IPS-20b (cell line): ENCODE results near the gene ALDH1B1.

Experiments
- H3K27ac ChIP-seq: one replicate; pipeline ENCODE4 v1.5.1; 2013; ENCODE audit warnings: low read length
- H3K27me3 ChIP-seq: 2 replicates; pipeline ENCODE4 v1.6.1; 2013; ENCODE audit warnings: mild to moderate bottlenecking, low read length, inconsistent platforms; ENCODE audit not compliant: insufficient read depth
- H3K36me3 ChIP-seq: 2 replicates; pipeline ENCODE4 v1.6.1; 2013; ENCODE audit warnings: low read depth, mild to moderate bottlenecking, inconsistent platforms, low read length, moderate library complexity; ENCODE audit not compliant: insufficient read depth
- H3K4me1 ChIP-seq: 2 replicates; pipeline ENCODE4 v1.6.1; 2013; ENCODE audit warnings: mild to moderate bottlenecking, control low read depth, inconsistent platforms, low read length, moderate library complexity; ENCODE audit not compliant: insufficient read depth
- H3K4me3 ChIP-seq: 2 replicates; pipeline ENCODE4 v1.5.1; 2013; ENCODE audit warnings: mild to moderate bottlenecking, low read length, inconsistent platforms
- H3K9ac ChIP-seq: 2 replicates; pipeline ENCODE4 v1.6.1; 2013; ENCODE audit warnings: low read depth, mild to moderate bottlenecking, inconsistent platforms, low read length, moderate library complexity
- H3K9me3 ChIP-seq: 2 replicates; pipeline ENCODE4 v1.6.1; 2013; ENCODE audit warnings: mild to moderate bottlenecking, low read depth, low read length, inconsistent platforms; ENCODE audit not compliant: insufficient read depth

The ALDH1B1 gene

DNA sequence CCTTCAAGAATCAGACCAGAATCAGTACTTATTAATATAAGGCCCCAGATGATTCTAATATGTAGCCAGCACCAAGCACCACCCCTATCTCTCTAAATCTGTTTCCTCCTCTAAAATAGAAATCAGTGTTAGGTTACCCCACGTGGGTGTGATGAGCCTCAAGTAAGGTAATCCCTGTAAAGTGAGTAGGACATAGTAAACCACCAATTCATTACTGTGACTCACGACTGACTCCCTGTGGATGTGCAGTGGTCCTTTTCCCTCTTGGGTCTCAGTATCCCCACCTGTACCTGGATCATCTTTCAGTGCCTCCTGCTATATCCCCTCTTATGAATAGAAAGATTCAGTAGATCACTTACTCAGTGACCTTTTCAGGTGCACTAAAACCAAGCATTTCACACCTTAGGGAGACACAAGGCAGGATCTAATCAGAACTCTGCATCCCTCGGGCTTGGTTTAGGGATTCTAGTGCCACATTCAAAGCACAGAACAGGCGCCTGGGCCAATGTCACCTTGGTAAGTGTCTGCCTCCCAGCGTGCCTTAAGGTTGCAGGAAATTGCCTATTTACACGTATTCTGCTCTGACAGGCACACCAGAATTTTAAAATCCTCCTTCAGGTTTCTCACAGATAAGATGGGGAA lies 12.2 kb upstream of the ALDH1B1 start:
- H3K9ac ChIP-seq, result no peak overlapping the region
- H3K27me3 ChIP-seq, result peaks cover 60% of the 10 kb centered on the region
- no peak overlapping the region for H3K4me3 ChIP-seq
- H3K4me1 ChIP-seq, result peaks cover 26% of the 10 kb centered on the region
- H3K9me3 ChIP-seq, result peaks cover 12% of the 10 kb centered on the region; the same call in 1 of the 2 replicates
- no peaks in the 10 kb centered on the region for H3K36me3 ChIP-seq
- no peak overlapping the region for H3K27ac ChIP-seq

DNA sequence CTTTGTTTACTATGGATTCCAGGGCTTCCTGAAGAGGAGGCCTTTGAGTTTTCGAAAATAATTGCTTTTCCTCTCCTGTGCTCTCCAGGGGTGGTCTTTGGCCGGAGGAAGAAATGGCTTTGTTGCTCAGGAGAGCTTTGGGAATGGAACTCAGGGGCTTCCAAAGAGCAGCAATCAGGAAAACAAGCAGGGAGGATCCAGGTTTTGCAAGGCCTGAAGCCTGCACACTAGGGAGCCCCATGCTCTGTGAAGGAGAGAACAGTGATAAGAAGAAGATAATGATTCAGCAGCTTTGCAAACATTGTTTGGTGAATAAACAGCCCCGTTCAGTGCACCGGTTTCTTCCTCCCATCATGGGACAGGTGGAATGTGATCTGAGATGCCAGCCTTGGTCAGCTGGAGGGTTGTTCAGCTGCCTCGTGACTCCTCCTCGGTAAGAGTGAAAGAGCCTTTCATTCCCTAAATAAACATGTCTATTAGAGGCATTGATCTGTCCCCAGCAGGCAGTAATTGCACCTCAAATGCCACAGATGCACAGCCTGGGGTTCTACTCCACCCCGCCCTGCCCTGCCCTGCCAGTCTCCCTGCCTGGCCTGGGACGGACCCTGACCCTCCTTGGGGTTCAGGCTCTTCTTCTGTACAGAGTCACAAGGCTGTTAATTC lies 11.5 kb upstream of the ALDH1B1 start:
- Histone ChIP-seq H3K36me3 (no peaks in the 10 kb centered on the region), H3K27me3 (peaks cover 66% of the 10 kb centered on the region), H3K4me3 (0 out of 2 replicates have a peak overlapping the region, but pooled peaks have one; percentile 18), H3K27ac (no peak overlapping the region), H3K4me1 (peaks cover 25% of the 10 kb centered on the region), H3K9ac (no peak overlapping the region), H3K9me3 (peaks cover 13% of the 10 kb centered on the region; the same call in 1 of the 2 replicates)

- Histone ChIP-seq H3K27me3 (peaks cover 69% of the 10 kb centered on the region), H3K9me3 (peaks cover 13% of the 10 kb centered on the region; the same call in 1 of the 2 replicates), H3K36me3 (no peaks in the 10 kb centered on the region), H3K4me3 (no peak overlapping the region), H3K9ac (no peak overlapping the region), H3K27ac (no peak overlapping the region), H3K4me1 (peaks cover 23% of the 10 kb centered on the region)
These were observed 10.4 kb upstream of the ALDH1B1 start for GRCh38 chr9:38382141-38382540.

- H3K36me3 ChIP-seq, result no peaks in the 10 kb centered on the region
- peaks cover 18% of the 10 kb centered on the region for H3K4me1 ChIP-seq
- H3K9me3 ChIP-seq, result peaks cover 13% of the 10 kb centered on the region; the same call in 1 of the 2 replicates
- no peak overlapping the region for H3K9ac ChIP-seq
- H3K4me3 ChIP-seq, result no peak overlapping the region
- no peak overlapping the region for H3K27ac ChIP-seq
- H3K27me3 ChIP-seq, result peaks cover 57% of the 10 kb centered on the region
These were observed 7.3 kb upstream of the ALDH1B1 start for GRCh38 chr9:38384990-38385848.

DNA sequence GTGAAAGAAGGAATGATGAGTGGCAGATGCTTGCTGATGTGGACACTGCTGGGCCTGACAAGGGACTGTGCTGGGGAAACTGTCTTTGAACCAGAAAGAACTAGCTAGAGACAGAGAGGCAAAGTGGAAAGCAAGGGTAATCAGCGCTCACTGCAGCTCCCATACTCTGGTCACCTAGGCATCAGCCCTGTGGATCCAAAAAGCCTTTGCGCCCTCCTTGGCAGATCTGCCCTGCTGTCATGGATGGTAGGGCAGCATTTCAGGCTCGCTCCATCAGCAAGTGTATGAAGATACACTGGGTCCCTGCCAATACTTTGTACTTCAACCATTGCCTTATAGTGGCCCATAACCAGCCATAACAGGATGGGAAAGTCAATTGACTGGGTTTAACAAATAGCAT lies 6.6 kb upstream of the ALDH1B1 start:
- H3K4me3 ChIP-seq, result no peak overlapping the region
- H3K9me3 ChIP-seq, result peaks cover 13% of the 10 kb centered on the region; the same call in 1 of the 2 replicates
- no peaks in the 10 kb centered on the region for H3K36me3 ChIP-seq
- peaks cover 12% of the 10 kb centered on the region; the same call in 1 of the 2 replicates for H3K4me1 ChIP-seq
- no peak overlapping the region for H3K9ac ChIP-seq
- no peak overlapping the region for H3K27ac ChIP-seq
- peaks cover 58% of the 10 kb centered on the region for H3K27me3 ChIP-seq

GRCh38 chr9:38386319-38386895 lies 6.1 kb upstream of the ALDH1B1 start:
- H3K36me3 ChIP-seq, result no peaks in the 10 kb centered on the region
- H3K4me1 ChIP-seq, result peaks cover 7% of the 10 kb centered on the region; the same call in 1 of the 2 replicates
- H3K27ac ChIP-seq, result no peak overlapping the region
- no peak overlapping the region for H3K9ac ChIP-seq
- H3K9me3 ChIP-seq, result peaks cover 13% of the 10 kb centered on the region; the same call in 1 of the 2 replicates
- H3K4me3 ChIP-seq, result no peak overlapping the region
- peaks cover 61% of the 10 kb centered on the region for H3K27me3 ChIP-seq

DNA sequence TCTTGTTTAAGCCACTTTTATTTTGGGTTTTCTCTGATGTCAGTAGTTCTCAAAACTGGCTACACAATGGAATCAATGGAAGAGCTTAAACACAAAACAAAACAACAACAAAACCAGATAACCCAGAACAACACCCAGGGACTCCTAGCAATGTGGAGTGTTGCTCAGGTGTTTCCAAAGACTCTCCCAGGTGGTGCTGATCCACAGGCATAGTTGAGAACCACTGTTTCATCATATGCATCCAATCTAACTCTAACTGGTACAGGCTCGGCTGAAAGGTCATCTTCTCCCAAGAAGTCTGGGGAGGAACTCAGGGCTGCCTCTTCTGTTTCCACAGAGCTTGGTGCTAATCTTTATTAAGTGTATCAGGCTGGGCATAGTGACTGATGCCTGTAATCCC lies 5.4 kb upstream of the ALDH1B1 start:
- Histone ChIP-seq H3K27ac (no peak overlapping the region), H3K4me3 (no peak overlapping the region), H3K36me3 (no peaks in the 10 kb centered on the region), H3K9me3 (peaks cover 13% of the 10 kb centered on the region; the same call in 1 of the 2 replicates), H3K27me3 (peaks cover 58% of the 10 kb centered on the region), H3K9ac (no peak overlapping the region), H3K4me1 (peaks cover under 1% of the 10 kb centered on the region; the same call in 1 of the 2 replicates)

DNA sequence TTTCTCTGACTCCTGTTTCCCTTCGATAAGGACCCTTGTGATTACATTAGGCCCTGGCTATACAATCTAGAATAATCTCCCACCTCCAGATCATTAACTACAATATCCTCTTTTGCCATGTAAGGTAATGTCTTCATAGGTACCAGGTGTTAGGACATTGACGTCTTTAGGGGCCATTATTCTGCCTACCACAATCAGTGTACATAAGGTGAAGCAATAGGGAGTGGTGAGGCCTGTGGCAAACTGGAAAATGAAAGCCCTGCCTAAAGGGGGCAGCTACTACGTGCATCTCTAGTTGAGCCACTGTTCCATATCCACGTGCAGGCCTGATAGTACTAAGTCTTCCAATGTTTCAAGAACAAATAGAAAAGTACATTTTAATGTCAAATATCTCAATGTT lies 4.8 kb upstream of the ALDH1B1 start:
- Histone ChIP-seq H3K4me1 (no peaks in the 10 kb centered on the region), H3K4me3 (no peak overlapping the region), H3K36me3 (no peaks in the 10 kb centered on the region), H3K27me3 (peaks cover 52% of the 10 kb centered on the region), H3K9me3 (peaks cover 13% of the 10 kb centered on the region; the same call in 1 of the 2 replicates), H3K9ac (no peak overlapping the region), H3K27ac (no peak overlapping the region)

DNA sequence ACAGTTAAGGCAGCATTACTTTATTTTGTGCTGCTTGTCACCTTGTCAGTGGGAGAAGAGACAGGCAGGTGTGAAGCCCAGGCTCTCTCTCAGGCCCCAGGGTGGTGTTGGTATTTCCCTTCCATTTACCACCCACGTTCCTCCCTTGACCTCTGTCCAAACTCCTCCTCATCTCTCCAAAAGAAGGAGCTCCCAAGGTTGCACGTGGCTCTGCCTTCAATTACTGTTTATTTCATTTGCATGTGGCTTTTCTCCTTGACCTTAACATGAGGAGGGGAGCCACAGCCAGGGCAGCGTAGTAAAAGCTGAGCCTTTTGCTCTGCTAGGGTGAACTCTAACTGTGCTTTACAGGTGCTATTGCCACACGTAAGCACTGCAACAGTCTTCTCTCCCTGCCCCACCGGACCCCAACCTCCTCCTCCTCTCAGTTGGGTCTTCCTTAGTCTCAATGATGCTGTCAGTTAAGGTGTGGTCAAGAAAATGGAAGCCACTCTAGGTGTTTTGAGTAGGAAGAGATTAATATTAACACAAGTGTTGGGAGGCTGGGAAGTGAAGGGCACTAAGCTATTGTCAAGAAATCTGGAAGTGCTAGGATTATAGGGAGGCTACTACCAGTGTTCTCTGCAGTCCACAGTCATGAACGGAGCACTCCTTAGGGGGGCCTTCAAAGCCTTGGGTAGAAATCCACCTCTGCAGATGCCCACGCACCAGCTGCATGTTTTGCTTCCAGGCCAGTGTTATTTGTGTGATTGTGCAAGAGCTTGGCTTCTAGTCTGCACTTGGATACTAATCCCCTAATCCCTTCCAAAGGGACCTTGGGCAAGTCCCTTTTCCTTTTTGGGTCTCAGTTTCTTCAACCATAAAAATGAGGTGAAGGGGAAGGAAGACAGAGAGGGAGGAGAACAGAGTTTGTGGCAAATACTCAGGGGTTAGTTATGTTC lies 3.9 kb upstream of the ALDH1B1 start:
- peaks cover 13% of the 10 kb centered on the region; the same call in 1 of the 2 replicates for H3K9me3 ChIP-seq
- no peak overlapping the region for H3K9ac ChIP-seq
- H3K36me3 ChIP-seq, result no peaks in the 10 kb centered on the region
- H3K27ac ChIP-seq, result no peak overlapping the region
- H3K4me3 ChIP-seq, result no peak overlapping the region
- peaks cover 44% of the 10 kb centered on the region for H3K27me3 ChIP-seq
- peaks cover 5% of the 10 kb centered on the region for H3K4me1 ChIP-seq

GRCh38 chr9:38389313-38389712 lies 3.2 kb upstream of the ALDH1B1 start:
- Histone ChIP-seq H3K9ac (no peak overlapping the region), H3K27ac (no peak overlapping the region), H3K27me3 (peaks cover 38% of the 10 kb centered on the region), H3K9me3 (peaks cover 10% of the 10 kb centered on the region; the same call in 1 of the 2 replicates), H3K4me3 (no peak overlapping the region), H3K36me3 (no peaks in the 10 kb centered on the region), H3K4me1 (peaks cover 5% of the 10 kb centered on the region)
